Measurements from ENCODE around the gene RASIP1.

Gene RASIP1

GRCh38 chr19:48755084-48755641, 14.8 kb upstream of the RASIP1 start, which contains the start of gene FGF21:
Gene FGF21, plus strand, starts transcription at chr19:48755524. Its CDS starts 713 bp downstream, at chr19:48756237.
- H3K36me3 ChIP-seq (ENCODE audit: insufficient read depth, low read length), result no peaks in the 10 kb centered on the region
- no peak within 1 kb of the TSS for H3K9ac ChIP-seq (ENCODE audit: low read depth, low read length, poor library complexity, severe bottlenecking)
- H3K4me1 ChIP-seq (ENCODE audit: insufficient read depth, low read length, poor library complexity, severe bottlenecking), result no peaks in the 10 kb centered on the region
- no peak within 1 kb of the TSS for H3K4me3 ChIP-seq (ENCODE audit: low read length, poor library complexity, severe bottlenecking)
- no peaks in the 10 kb centered on the region for H3K27me3 ChIP-seq (ENCODE audit: insufficient read depth, low read length, poor library complexity, severe bottlenecking)
- no peaks in the 10 kb centered on the region for H3F3A ChIP-seq (ENCODE audit: low read depth)
- TF ChIP-seq CTCF (conservative IDR thresholded peaks at IDR 0.05; ENCODE audit: low read length) (no peak), EZH2phosphoT487 (IDR thresholded peaks at IDR 0.05; ENCODE audit: borderline replicate concordance) (no peak)
- H2AFZ ChIP-seq (ENCODE audit: low read length), result no peak within 1 kb of the TSS
- H3K79me2 ChIP-seq (ENCODE audit: insufficient read depth, low read length), result no peaks in the 10 kb centered on the region
- no peaks in the 10 kb centered on the region for H3K9me3 ChIP-seq (ENCODE audit: insufficient read depth, low read depth, low read length)
- H3K4me2 ChIP-seq (ENCODE audit: low read depth, low read length, poor library complexity, severe bottlenecking), result no peak within 1 kb of the TSS
- no peaks in the 10 kb centered on the region for H3K9me2 ChIP-seq (replicated peaks; ENCODE audit: low read depth, low read length)
- no peaks in the 10 kb centered on the region for H4K20me1 ChIP-seq (ENCODE audit: insufficient read depth, low read length, poor library complexity, severe bottlenecking)

DNA sequence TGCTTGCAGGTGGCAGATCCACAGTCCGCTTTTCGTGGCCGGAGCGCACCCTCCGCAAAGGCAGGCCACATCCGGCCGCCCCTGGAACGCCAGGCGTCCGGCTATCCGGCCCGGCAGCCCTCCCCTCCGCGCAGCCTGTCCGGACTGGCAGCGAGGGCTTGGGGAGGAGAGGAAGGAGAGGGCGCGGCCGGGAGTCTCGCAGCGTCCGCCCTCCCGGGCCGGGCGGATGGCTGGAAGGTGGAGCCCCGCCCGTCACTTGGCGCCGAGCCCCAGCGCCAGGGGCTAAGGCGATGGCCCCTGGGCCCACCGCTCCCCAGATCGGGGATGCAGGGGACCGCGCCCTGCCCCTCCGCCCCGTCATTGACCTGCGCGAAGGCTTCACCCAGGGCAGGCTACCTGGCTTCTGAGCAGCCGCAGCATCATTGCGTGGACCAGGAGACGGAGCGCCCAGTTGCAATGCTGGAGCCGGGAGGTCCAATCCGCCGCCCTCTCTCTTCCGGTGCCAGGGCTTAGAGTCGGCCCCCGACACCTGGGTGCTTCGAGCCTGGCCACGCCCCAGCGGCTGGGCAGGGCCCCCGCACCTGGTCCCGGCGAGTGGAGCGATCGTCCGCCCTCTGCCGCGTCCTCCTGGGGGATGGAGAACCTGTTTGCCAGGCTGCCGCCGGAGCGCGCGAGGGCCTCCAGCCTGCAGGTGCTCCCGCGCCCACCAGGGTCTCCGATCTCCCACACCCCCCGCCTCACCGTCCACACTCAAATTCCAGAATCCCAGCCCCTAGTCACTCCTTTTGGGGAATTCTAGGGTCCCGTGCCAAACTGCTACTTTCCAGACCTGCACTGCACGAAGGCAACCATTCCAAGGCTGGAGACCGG, 12.3 kb upstream of the RASIP1 start, which contains the start of gene FUT1:
Gene FUT1, minus strand, starts transcription at position 146 of the 870 bp plus-strand sequence. CDS start 1,360 bp downstream, outside the sequence.
- H3K9me3 ChIP-seq (ENCODE audit: insufficient read depth, low read depth, low read length), result no peaks in the 10 kb centered on the region
- no peak within 1 kb of the TSS for H3K4me2 ChIP-seq (ENCODE audit: low read depth, low read length, poor library complexity, severe bottlenecking)
- no peaks in the 10 kb centered on the region for H3K36me3 ChIP-seq (ENCODE audit: insufficient read depth, low read length)
- no peaks in the 10 kb centered on the region for H4K20me1 ChIP-seq (ENCODE audit: insufficient read depth, low read length, poor library complexity, severe bottlenecking)
- no peaks in the 10 kb centered on the region for H3K9me2 ChIP-seq (replicated peaks; ENCODE audit: low read depth, low read length)
- no peak for TF ChIP-seq EZH2phosphoT487 (IDR thresholded peaks at IDR 0.05; ENCODE audit: borderline replicate concordance)
- TF ChIP-seq CTCF (conservative IDR thresholded peaks at IDR 0.05; ENCODE audit: low read length), result no peak
- H3K79me2 ChIP-seq (ENCODE audit: insufficient read depth, low read length), result no peaks in the 10 kb centered on the region
- H3K4me1 ChIP-seq (ENCODE audit: insufficient read depth, low read length, poor library complexity, severe bottlenecking), result no peaks in the 10 kb centered on the region
- no peak within 1 kb of the TSS for H2AFZ ChIP-seq (ENCODE audit: low read length)
- H3K9ac ChIP-seq (ENCODE audit: low read depth, low read length, poor library complexity, severe bottlenecking), result no peak within 1 kb of the TSS
- H3F3A ChIP-seq (ENCODE audit: low read depth), result no peaks in the 10 kb centered on the region
- H3K4me3 ChIP-seq (ENCODE audit: low read length, poor library complexity, severe bottlenecking), result no peak within 1 kb of the TSS
- no peaks in the 10 kb centered on the region for H3K27me3 ChIP-seq (ENCODE audit: insufficient read depth, low read length, poor library complexity, severe bottlenecking)

- Histone ChIP-seq H3K4me1 (ENCODE audit: insufficient read depth, low read length, poor library complexity, severe bottlenecking) (no peaks in the 10 kb centered on the region), H3K4me2 (ENCODE audit: low read depth, low read length, poor library complexity, severe bottlenecking) (no peak overlapping the region), H3K79me2 (ENCODE audit: insufficient read depth, low read length) (no peaks in the 10 kb centered on the region), H2AFZ (ENCODE audit: low read length) (no peak overlapping the region), H3K4me3 (ENCODE audit: low read length, poor library complexity, severe bottlenecking) (no peak overlapping the region), H4K20me1 (ENCODE audit: insufficient read depth, low read length, poor library complexity, severe bottlenecking) (no peaks in the 10 kb centered on the region), H3F3A (ENCODE audit: low read depth) (no peaks in the 10 kb centered on the region), H3K36me3 (ENCODE audit: insufficient read depth, low read length) (no peaks in the 10 kb centered on the region), H3K9me2 (replicated peaks; ENCODE audit: low read depth, low read length) (no peaks in the 10 kb centered on the region), H3K27me3 (ENCODE audit: insufficient read depth, low read length, poor library complexity, severe bottlenecking) (no peaks in the 10 kb centered on the region), H3K9ac (ENCODE audit: low read depth, low read length, poor library complexity, severe bottlenecking) (no peak overlapping the region), H3K9me3 (ENCODE audit: insufficient read depth, low read depth, low read length) (no peaks in the 10 kb centered on the region)
- TF ChIP-seq EZH2phosphoT487 (IDR thresholded peaks at IDR 0.05; ENCODE audit: borderline replicate concordance) (no peak), CTCF (conservative IDR thresholded peaks at IDR 0.05; ENCODE audit: low read length) (no peak)
Measured at GRCh38 chr19:48751845-48752495, 11.6 kb upstream of the RASIP1 start.

All from Loucy (cell line).